Endothelial cell of umbilical vein (primary cell): ENCODE measurements around the gene ARHGAP18. TPM values are rescaled to one million over a fixed set of nuclear protein-coding genes. Genes with fewer than 3 reads are reported as not detected.

Experiments used
- BruUV-seq: library from RNA; stranded (reverse); fragments of 400-500 nt; replicated peaks from 2 replicates; lab custom pipeline; 2021; lab: Mats Ljungman, UMichigan
- CTCF ChIA-PET: fragments of 300-600, 350-600 bp; sonication (Branson Sonifier 250); formaldehyde crosslinking; loops from one replicate; lab custom pipeline; 2021; ENCODE audit warnings: antibody characterized with exemption, inconsistent platforms; lab: Charles Lee
- POLR2A ChIA-PET: fragments of 300-600, 350-600 bp; sonication (Branson Sonifier 250); formaldehyde crosslinking; loops from one replicate; lab custom pipeline; 2021; ENCODE audit warnings: antibody characterized with exemption, inconsistent platforms; lab: Charles Lee
- DNase-seq: peaks from one replicate; pipeline ENCODE4 v3.0.0-alpha.2; 2011; ENCODE audit warnings: low read depth, low spot score
- FAIRE-seq: peaks from 2 replicates; lab custom pipeline; 2011; peaks lifted over from hg19 to GRCh38; lab: Jason Lieb, UNC
- H2AFZ ChIP-seq: 2 replicates; pipeline ENCODE4 v1.6.0; 2012; ENCODE audit warnings: low read depth, low read length, control low read depth, inconsistent platforms
- H3K27ac ChIP-seq: 2 replicates; pipeline ENCODE4 v1.5.1; 2011; ENCODE audit warnings: low read depth, mild to moderate bottlenecking, control low read depth, low read length, moderate library complexity; ENCODE audit not compliant: insufficient read depth
- H3K27me3 ChIP-seq, 2 experiments: 2 replicates each; pipeline versions ENCODE4 v1.6.0 to v1.6.1; 2011; ENCODE audit warnings: low read length in 2 of 2, mixed read lengths in 1 of 2; ENCODE audit not compliant: control insufficient read depth in 2 of 2, insufficient read depth in 2 of 2
- H3K36me3 ChIP-seq, 2 experiments: 2 replicates in 1 of 2; 3 replicates in 1 of 2; pipeline ENCODE4 v1.5.1; 2011; ENCODE audit warnings: low read length in 2 of 2, mild to moderate bottlenecking in 1 of 2, moderate library complexity in 1 of 2; ENCODE audit not compliant: control insufficient read depth in 2 of 2, insufficient read depth in 2 of 2; ENCODE audit errors: extremely low read depth in 1 of 2
- H3K4me1 ChIP-seq: 3 replicates; pipeline ENCODE4 v1.5.1; 2011; ENCODE audit warnings: mild to moderate bottlenecking, low read length; ENCODE audit not compliant: control insufficient read depth, insufficient read depth; ENCODE audit errors: extremely low read depth
- H3K4me2 ChIP-seq: 2 replicates; pipeline ENCODE4 v1.6.1; 2011; ENCODE audit warnings: low read length, control low read depth, mixed read lengths; ENCODE audit not compliant: insufficient read depth
- H3K4me3 ChIP-seq, 3 experiments: fragments of 200-600 bp in 1 of 3; sonication (generic), shearing (Covaris generic) in 1 of 3; replicated peaks in 1 of 3; 2 replicates each; pipeline ENCODE4 v1.5.1; 2011 to 2016; ENCODE audit warnings: control low read depth in 3 of 3, low read length in 3 of 3, mild to moderate bottlenecking in 2 of 3, inconsistent platforms in 1 of 3, low read depth in 1 of 3, moderate library complexity in 1 of 3; ENCODE audit not compliant: insufficient read depth in 1 of 3
- H3K79me2 ChIP-seq: 2 replicates; pipeline ENCODE4 v1.6.0; 2012; ENCODE audit warnings: low read length, inconsistent platforms; ENCODE audit not compliant: control insufficient read depth, insufficient read depth
- H3K9ac ChIP-seq: replicated peaks from 2 replicates; pipeline ENCODE3; 2011; ENCODE audit warnings: low read length, control low read depth; ENCODE audit not compliant: insufficient read depth; ENCODE audit errors: extremely low read depth
- H3K9me1 ChIP-seq: replicated peaks from 3 replicates; pipeline ENCODE4 v1.6.0; 2011; ENCODE audit warnings: mild to moderate bottlenecking, low read length; ENCODE audit not compliant: control insufficient read depth, insufficient read depth; ENCODE audit errors: extremely low read depth
- H3K9me3 ChIP-seq: replicated peaks from 2 replicates; pipeline ENCODE4 v1.5.1; 2012; ENCODE audit warnings: low read length, inconsistent platforms; ENCODE audit not compliant: control insufficient read depth, insufficient read depth
- H4K20me1 ChIP-seq: replicated peaks from 2 replicates; pipeline ENCODE3; 2011; ENCODE audit warnings: mild to moderate bottlenecking, low read length; ENCODE audit not compliant: control insufficient read depth, insufficient read depth; ENCODE audit errors: extremely low read depth
- CTCF ChIP-seq, 2 donors: IDR thresholded peaks; 1 replicate in 1 of 2; 2 replicates in 1 of 2; pipeline ENCODE4 v1.5.1; 2011; ENCODE audit warnings: low read length in 2 of 2, mild to moderate bottlenecking in 2 of 2, moderate library complexity in 2 of 2, control low read depth in 1 of 2, inconsistent platforms in 1 of 2, low read depth in 1 of 2; ENCODE audit not compliant: insufficient read depth in 1 of 2; ENCODE audit errors: extremely low read depth in 1 of 2
- EZH2 ChIP-seq: IDR thresholded peaks from 2 replicates; pipeline ENCODE4 v1.6.1; 2012; ENCODE audit warnings: borderline replicate concordance, low read depth, mild to moderate bottlenecking, moderate library complexity, low read length, inconsistent platforms; ENCODE audit not compliant: severe bottlenecking
- GATA2 ChIP-seq: IDR thresholded peaks from 2 replicates; pipeline ENCODE4 v1.7.0; 2011; ENCODE audit warnings: low read depth, mild to moderate bottlenecking, moderate library complexity, mixed read lengths, low read length; ENCODE audit not compliant: insufficient read length, insufficient read depth
- POLR2AphosphoS5 ChIP-seq: IDR thresholded peaks from 2 replicates; pipeline ENCODE4 v1.6.1; 2012; ENCODE audit warnings: low read depth, mild to moderate bottlenecking, control low read depth, low read length, moderate library complexity; ENCODE audit not compliant: insufficient read depth
- dilution Hi-C: fragments of 300-500 bp; cut with MboI; formaldehyde crosslinking; loops from one replicate; pipeline ENCODE4 v1.15.0; 2019; ENCODE audit warnings: low sequenced_read_pairs; ENCODE audit not compliant: extremely low pct_ligation_motif_present
- intact Hi-C: fragments of 100-400 bp; cut with micrococcal nuclease; formaldehyde crosslinking; loops from one replicate; pipeline ENCODE4 v1.10.0; 2022
- polyA plus RNA-seq, 4 experiments: library from polyadenylated mRNA; depleted of rRNA in 3 of 4; stranded (reverse) in 3 of 4; unstranded in 1 of 4; fragments of >200 nt; gene quantifications; 2 replicates each; pipeline versions ENCODE4 v1.2.1 to v1.2.3, GENCODE V29; 2011 to 2012; ENCODE audit warnings: missing spikeins in 1 of 4
- total RNA-seq: library from RNA; stranded (reverse); gene quantifications from 2 replicates; pipeline ENCODE4 v1.2.3, GENCODE V29; 2021

The ARHGAP18 gene
- total and polyA plus RNA-seq, 2 donors (not counting 3 experiments of a cell fraction or from before 2014, with no cell fraction given), result 13.1 to 86.1 TPM

- Histone ChIP-seq H3K9ac (peak overlapping the region; percentile 73), H3K27ac (peak overlapping the region; percentile 80), H3K9me3 (no peaks in the 10 kb centered on the region), H3K4me2 (peak overlapping the region; percentile 91), H4K20me1 (no peaks in the 10 kb centered on the region), H3K36me3 (no peaks in the 10 kb centered on the region), H3K4me1 (peaks cover 40% of the 10 kb centered on the region), H3K27me3 (no peaks in the 10 kb centered on the region), H3K4me3 (no peak overlapping the region), H3K9me1 (no peaks in the 10 kb centered on the region), H2AFZ (no peak overlapping the region), H3K79me2 (no peaks in the 10 kb centered on the region)
- intact Hi-C loops (no loop called here), dilution Hi-C loops (no loop called here)
- DNase-seq (peak; percentile 74), FAIRE-seq (no peak)
- ChIA-PET CTCF (interaction anchor here (1.0 to 2.2 kb wide), 13 partner anchors 11 to 271 kb away, joined by 3 to 15 read pairs (median 4); partner anchors contain the start of gene ARHGAP18), POLR2A (interaction anchor here (1.3 kb wide), 1 partner anchor 40 kb away, joined by 4 read pairs; the partner anchor contains the start of gene ARHGAP18)
- TF ChIP-seq EZH2 (no peak), GATA2 (no peak), POLR2AphosphoS5 (peak; percentile 29), CTCF (IDR thresholded peaks at IDR 0.05; ENCODE audit: extremely low read depth in 1 of 2, insufficient read depth in 1 of 2, low read depth in 1 of 2, low read length in 2 of 2) (no peak)
- BruUV-seq, result no TSS peak
Observed at GRCh38 chr6:129750360-129750759, 40.4 kb upstream of the ARHGAP18 start.

- Histone ChIP-seq H4K20me1 (no peaks in the 10 kb centered on the region), H3K9me3 (no peaks in the 10 kb centered on the region), H3K4me2 (peak overlapping the region; percentile 91), H3K4me1 (peaks cover 47% of the 10 kb centered on the region), H3K27me3 (no peaks in the 10 kb centered on the region), H3K4me3 (peak overlapping the region in 1 of 3 experiments; percentile 24), H3K79me2 (no peaks in the 10 kb centered on the region), H3K9me1 (no peaks in the 10 kb centered on the region), H2AFZ (no peak overlapping the region), H3K27ac (peak overlapping the region; percentile 80), H3K36me3 (no peaks in the 10 kb centered on the region), H3K9ac (peak overlapping the region; percentile 73)
- FAIRE-seq (no peak), DNase-seq (peak; percentile 84)
- BruUV-seq, result no TSS peak
- intact Hi-C loops, result loop anchor here (1.0 to 2.0 kb wide), 4 partner anchors 17 to 105 kb away; partner anchors contain the start of gene ARHGAP18
- ChIA-PET CTCF (interaction anchor here (1.0 to 2.2 kb wide), 14 partner anchors 11 to 272 kb away, joined by 3 to 15 read pairs (median 4); partner anchors contain the start of gene ARHGAP18), POLR2A (interaction anchor here (1.3 kb wide), 1 partner anchor 40 kb away, joined by 4 read pairs; the partner anchor contains the start of gene ARHGAP18)
- TF ChIP-seq GATA2, result peak; percentile 47
- no peak for TF ChIP-seq CTCF (IDR thresholded peaks at IDR 0.05; ENCODE audit: extremely low read depth in 1 of 2, insufficient read depth in 1 of 2, low read depth in 1 of 2, low read length in 2 of 2)
- dilution Hi-C loops, result no loop called here
Observed at GRCh38 chr6:129749749-129750120, 39.8 kb upstream of the ARHGAP18 start.
